Measurements from ENCODE around the gene ASIC4. TPM values are rescaled to one million over a fixed set of nuclear protein-coding genes. Genes with fewer than 3 reads are reported as not detected.

Gene ASIC4
- total and polyA plus RNA-seq, 2 of the 13 experiments (the other 11 are each of a cell fraction or from before 2014, with no cell fraction given), result 0.03 TPM; not detected in 1

- H3K79me2 ChIP-seq (ENCODE audit: insufficient read depth, low read length), result peaks cover 15% of the 10 kb centered on the region
- in situ Hi-C loops (cut with HindIII; ENCODE audit: extremely low pct_ligation_motif_present, low pct_unique_long_range_greater_than_20kb) (no loop called here), intact Hi-C loops (cut with micrococcal nuclease; ENCODE audit: unreplicated experiment) (no loop called here)
- no TSS peak for BruUV-seq (replicated peaks)
- H3K9me3 ChIP-seq (ENCODE audit: low read length), result no peaks in the 10 kb centered on the region
- FAIRE-seq (no peak), DNase-seq (ENCODE audit: low spot score) (no peak), ATAC-seq (no peak)
- H3K27me3 ChIP-seq (ENCODE audit: control insufficient read depth in 1 of 2, insufficient read depth in 2 of 2, low read length in 2 of 2), result no peaks in the 10 kb centered on the region
- no peak overlapping the region for H3K27ac ChIP-seq (ENCODE audit: extremely low read length, insufficient read depth, low read length)
- H3K4me1 ChIP-seq (ENCODE audit: insufficient read depth, low read length), result peaks cover 58% of the 10 kb centered on the region
- CTCF ChIA-PET (ENCODE audit: low intra/inter-chr PET ratio, low total read pairs), result interaction anchor here (1.3 kb wide), 1 partner anchor 24 kb away, joined by 4 read pairs; no protein-coding TSS in a partner anchor
- H4K20me1 ChIP-seq (ENCODE audit: insufficient read depth, low read length), result no peaks in the 10 kb centered on the region
- no peak overlapping the region for H3K9ac ChIP-seq (ENCODE audit: insufficient read depth, low read depth, low read length)
- POLR2A ChIA-PET, result interaction anchor here (1.2 to 2.6 kb wide), 4 partner anchors 12 to 22 kb away, joined by 3 to 9 read pairs (median 4); partner anchors contain the start of genes CHPF and TMEM198
- 92% methylated on average over 18 of the region's 21 CpGs for WGBS (ENCODE audit: low lambda C conversion rate)
- no peak overlapping the region for H3K4me2 ChIP-seq (ENCODE audit: low read depth, low read length)
- no peak overlapping the region for H3K4me3 ChIP-seq (replicated peaks in 1 of 3; ENCODE audit: insufficient read depth in 1 of 3, low read depth in 2 of 3, low read length in 3 of 3)
- peaks cover 20 to 50% of the 10 kb centered on the region in 2 experiments for H3K36me3 ChIP-seq (replicated peaks in 1 of 2; ENCODE audit: control insufficient read depth in 1 of 2, insufficient read depth in 2 of 2, low read length in 2 of 2)
- no peak overlapping the region for H2AFZ ChIP-seq (ENCODE audit: low read length)
- TF ChIP-seq POLR2AphosphoS5 (IDR thresholded peaks at IDR 0.05; ENCODE audit: low read depth, low read length) (peak; percentile 38), ZNF83 (CRISPR knock-in tag; IDR thresholded peaks at IDR 0.05; ENCODE audit: borderline replicate concordance) (no peak), ZNF674 (CRISPR knock-in tag; IDR thresholded peaks at IDR 0.05; ENCODE audit: low read depth) (no peak), ZSCAN31 (CRISPR knock-in tag; IDR thresholded peaks at IDR 0.05; ENCODE audit: low read depth) (no peak), BHLHE40 (IDR thresholded peaks at IDR 0.05; ENCODE audit: low read length) (no peak), THAP7 (CRISPR knock-in tag; IDR thresholded peaks at IDR 0.05) (0 out of 2 replicates have a peak, but pooled peaks have one; percentile 40), HNF4A (CRISPR knock-in tag; IDR thresholded peaks at IDR 0.05) (peak; percentile 56), ZNF883 (CRISPR knock-in tag; IDR thresholded peaks at IDR 0.05; ENCODE audit: not compliant biosample characterization) (peak; percentile 29), ZC3H13 (CRISPR knock-in tag; IDR thresholded peaks at IDR 0.05) (peak; percentile 23; the same call in 1 of the 2 replicates), AGO2 (optimal IDR thresholded peaks at IDR 0.05; ENCODE audit: low read depth, low read length) (peak; percentile 89), KAT2B (IDR thresholded peaks at IDR 0.05; ENCODE audit: borderline replicate concordance, low read depth, low read length) (no peak), ZNF280B (CRISPR knock-in tag; IDR thresholded peaks at IDR 0.05; ENCODE audit: borderline replicate concordance) (peak; percentile 47; the same call in 1 of the 2 replicates), BORCS8-MEF2B (CRISPR knock-in tag; IDR thresholded peaks at IDR 0.05) (peak; percentile 19; the same call in 1 of the 2 replicates), SP140L (CRISPR knock-in tag; IDR thresholded peaks at IDR 0.05; ENCODE audit: borderline replicate concordance) (no peak), KAT7 (CRISPR knock-in tag; IDR thresholded peaks at IDR 0.05; ENCODE audit: borderline replicate concordance) (no peak), ZNF296 (CRISPR knock-in tag; conservative IDR thresholded peaks at IDR 0.05) (0 out of 2 replicates have a peak, but pooled peaks have one; percentile 27), RELA (CRISPR knock-in tag; IDR thresholded peaks at IDR 0.05) (no peak), THRA (CRISPR knock-in tag; IDR thresholded peaks at IDR 0.05; ENCODE audit: borderline replicate concordance) (no peak), ZBTB38 (CRISPR knock-in tag; IDR thresholded peaks at IDR 0.05) (no peak), SRSF9 (IDR thresholded peaks at IDR 0.05; ENCODE audit: borderline replicate concordance, insufficient read depth, low read depth, low read length, poor library complexity, severe bottlenecking) (no peak)
Measured at GRCh38 chr2:219565130-219566080, 51.1 kb downstream of the ASIC4 start.

Data from HepG2 (cell line).